OCI-LY1 (cell line): ENCODE measurements around the gene SPDL1.

Experiments
- H2AFZ ChIP-seq: fragments of 200-600 bp; sonication (generic), shearing (Covaris generic); 2 replicates; pipeline ENCODE4 v1.6.0; 2014; ENCODE audit warnings: antibody characterized with exemption, mild to moderate bottlenecking, low read length
- H3F3A ChIP-seq: fragments of 200-600 bp; sonication (generic), shearing (Covaris generic); 2 replicates; pipeline ENCODE4 v1.6.0; 2014; ENCODE audit warnings: mild to moderate bottlenecking, antibody characterized with exemption, low read length, moderate library complexity; ENCODE audit not compliant: insufficient read depth
- H3K27ac ChIP-seq: fragments of 200-600 bp; sonication (generic); 2 replicates; pipeline ENCODE4 v1.5.1; 2014; ENCODE audit warnings: low read length, mixed run types, mild to moderate bottlenecking, low read depth; ENCODE audit not compliant: poor library complexity, severe bottlenecking
- H3K27me3 ChIP-seq: fragments of 200-600 bp; sonication (generic); 2 replicates; pipeline ENCODE4 v1.6.0; 2014; ENCODE audit warnings: antibody characterized with exemption, mild to moderate bottlenecking, low read length, moderate library complexity; ENCODE audit not compliant: insufficient read depth
- H3K36me3 ChIP-seq: fragments of 200-600 bp; sonication (generic); 2 replicates; pipeline ENCODE4 v1.6.1; 2014; ENCODE audit warnings: mild to moderate bottlenecking, antibody characterized with exemption, low read length, moderate library complexity, mixed read lengths; ENCODE audit not compliant: insufficient read depth
- H3K4me1 ChIP-seq: fragments of 200-600 bp; sonication (generic); 2 replicates; pipeline ENCODE4 v1.5.1; 2014; ENCODE audit warnings: mild to moderate bottlenecking, low read length, moderate library complexity; ENCODE audit not compliant: insufficient read depth, severe bottlenecking
- H3K4me2 ChIP-seq: fragments of 200-600 bp; sonication (generic), shearing (Covaris generic); 2 replicates; pipeline ENCODE4 v1.6.1; 2014; ENCODE audit warnings: low read length
- H3K4me3 ChIP-seq: fragments of 200-600 bp; sonication (generic); 2 replicates; pipeline ENCODE4 v1.5.1; 2014; ENCODE audit warnings: low read length, low read depth, mild to moderate bottlenecking, mixed read lengths; ENCODE audit not compliant: poor library complexity, severe bottlenecking
- H3K79me2 ChIP-seq: fragments of 200-600 bp; shearing (Covaris generic); 2 replicates; pipeline ENCODE4 v1.6.1; 2016; ENCODE audit warnings: mixed run types, low read length, mixed read lengths; ENCODE audit not compliant: insufficient read depth
- H3K9ac ChIP-seq: fragments of 200-600 bp; sonication (generic), shearing (Covaris generic); 2 replicates; pipeline ENCODE4 v1.6.1; 2014; ENCODE audit warnings: mild to moderate bottlenecking, low read length, mixed read lengths
- H3K9me2 ChIP-seq: fragments of 200-600 bp; sonication (generic), shearing (Covaris generic); 2 replicates; pipeline ENCODE4 v1.6.1; 2014; ENCODE audit warnings: low read depth, mild to moderate bottlenecking, low read length, mixed read lengths
- H3K9me3 ChIP-seq: fragments of 200-600 bp; shearing (Covaris generic); 2 replicates; pipeline ENCODE4 v1.6.1; 2014; ENCODE audit warnings: low read length, mixed read lengths
- H4K20me1 ChIP-seq: fragments of 200-600 bp; sonication (generic), shearing (Covaris generic); 2 replicates; pipeline ENCODE4 v1.6.0; 2016; ENCODE audit warnings: mild to moderate bottlenecking, low read length; ENCODE audit not compliant: insufficient read depth
- EZH2 ChIP-seq: fragments of 200-600 bp; sonication (generic), shearing (Covaris generic); IDR thresholded peaks from 2 replicates; pipeline ENCODE4 v1.8.0; 2017; ENCODE audit warnings: borderline replicate concordance, mixed run types, mild to moderate bottlenecking, antibody characterized with exemption, low read length, moderate library complexity, mixed read lengths
- TF ChIP-seq, protein P1 (sequence below): fragments of 200-600 bp; sonication (generic), shearing (Covaris generic); IDR thresholded peaks from 2 replicates; pipeline ENCODE4 v1.5.1; 2017; ENCODE audit warnings: mild to moderate bottlenecking, antibody characterized with exemption, low read length, moderate library complexity, mixed read lengths

Gene SPDL1

GRCh38 chr5:169574134-169574646 lies 9.4 kb upstream of the SPDL1 start:
- H3K9me2 ChIP-seq = no peaks in the 10 kb centered on the region
- no peaks in the 10 kb centered on the region for H3K4me1 ChIP-seq
- H3K27me3 ChIP-seq = 0 out of 2 replicates have a peak, but pooled peaks cover 9% of the 10 kb centered on the region
- no peaks in the 10 kb centered on the region for H3K36me3 ChIP-seq
- H3K79me2 ChIP-seq = no peaks in the 10 kb centered on the region
- no peaks in the 10 kb centered on the region for H4K20me1 ChIP-seq
- H3K4me2 ChIP-seq = no peak overlapping the region
- H3K9ac ChIP-seq = no peak overlapping the region
- no peaks in the 10 kb centered on the region for H3K9me3 ChIP-seq
- H3K27ac ChIP-seq = no peak overlapping the region
- H2AFZ ChIP-seq = no peak overlapping the region
- no peaks in the 10 kb centered on the region for H3F3A ChIP-seq
- H3K4me3 ChIP-seq = no peak overlapping the region
- TF ChIP-seq, protein P1, sequence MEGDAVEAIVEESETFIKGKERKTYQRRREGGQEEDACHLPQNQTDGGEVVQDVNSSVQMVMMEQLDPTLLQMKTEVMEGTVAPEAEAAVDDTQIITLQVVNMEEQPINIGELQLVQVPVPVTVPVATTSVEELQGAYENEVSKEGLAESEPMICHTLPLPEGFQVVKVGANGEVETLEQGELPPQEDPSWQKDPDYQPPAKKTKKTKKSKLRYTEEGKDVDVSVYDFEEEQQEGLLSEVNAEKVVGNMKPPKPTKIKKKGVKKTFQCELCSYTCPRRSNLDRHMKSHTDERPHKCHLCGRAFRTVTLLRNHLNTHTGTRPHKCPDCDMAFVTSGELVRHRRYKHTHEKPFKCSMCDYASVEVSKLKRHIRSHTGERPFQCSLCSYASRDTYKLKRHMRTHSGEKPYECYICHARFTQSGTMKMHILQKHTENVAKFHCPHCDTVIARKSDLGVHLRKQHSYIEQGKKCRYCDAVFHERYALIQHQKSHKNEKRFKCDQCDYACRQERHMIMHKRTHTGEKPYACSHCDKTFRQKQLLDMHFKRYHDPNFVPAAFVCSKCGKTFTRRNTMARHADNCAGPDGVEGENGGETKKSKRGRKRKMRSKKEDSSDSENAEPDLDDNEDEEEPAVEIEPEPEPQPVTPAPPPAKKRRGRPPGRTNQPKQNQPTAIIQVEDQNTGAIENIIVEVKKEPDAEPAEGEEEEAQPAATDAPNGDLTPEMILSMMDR = no peak
- TF ChIP-seq EZH2 = no peak

DNA sequence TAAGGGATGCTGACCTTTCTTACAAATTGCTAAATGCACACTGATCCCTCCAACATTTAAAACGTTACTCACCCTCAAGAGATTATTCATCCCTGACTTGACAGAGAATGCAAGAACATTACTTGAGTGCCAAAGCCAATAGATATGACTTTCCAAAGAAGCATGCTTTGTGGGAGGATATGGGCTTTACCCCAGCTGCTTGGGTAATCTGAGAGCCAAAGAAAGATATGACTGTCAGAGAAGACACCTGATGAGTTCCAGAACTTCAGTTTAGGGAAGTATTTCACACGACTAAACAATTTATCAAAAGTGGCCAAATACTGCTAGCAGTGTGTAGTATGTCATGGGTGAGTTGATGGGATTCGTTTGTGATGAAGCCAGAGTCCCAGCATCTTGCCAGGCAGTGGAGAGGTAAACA lies 7.4 kb upstream of the SPDL1 start:
- no peaks in the 10 kb centered on the region for H3K9me2 ChIP-seq
- no peaks in the 10 kb centered on the region for H3K36me3 ChIP-seq
- H3K4me1 ChIP-seq = no peaks in the 10 kb centered on the region
- 0 out of 2 replicates have a peak, but pooled peaks cover 3% of the 10 kb centered on the region for H3K27me3 ChIP-seq
- H3K9ac ChIP-seq = no peak overlapping the region
- H3F3A ChIP-seq = no peaks in the 10 kb centered on the region
- H4K20me1 ChIP-seq = no peaks in the 10 kb centered on the region
- H3K9me3 ChIP-seq = no peaks in the 10 kb centered on the region
- H3K4me2 ChIP-seq = no peak overlapping the region
- no peak overlapping the region for H2AFZ ChIP-seq
- H3K79me2 ChIP-seq = no peaks in the 10 kb centered on the region
- H3K27ac ChIP-seq = no peak overlapping the region
- TF ChIP-seq, protein P1 = no peak
- no peak for TF ChIP-seq EZH2
- no peak overlapping the region for H3K4me3 ChIP-seq

- 0 out of 2 replicates have a peak, but pooled peaks cover 3% of the 10 kb centered on the region for H3K27me3 ChIP-seq
- no peaks in the 10 kb centered on the region for H3K36me3 ChIP-seq
- no peaks in the 10 kb centered on the region for H3K9me3 ChIP-seq
- H3K27ac ChIP-seq = no peak overlapping the region
- no peak overlapping the region for H3K4me3 ChIP-seq
- peaks cover 3% of the 10 kb centered on the region for H3K4me1 ChIP-seq
- H3K4me2 ChIP-seq = no peak overlapping the region
- H3K79me2 ChIP-seq = no peaks in the 10 kb centered on the region
- TF ChIP-seq, protein P1 = peak; percentile 42
- TF ChIP-seq EZH2 = no peak
- no peaks in the 10 kb centered on the region for H3K9me2 ChIP-seq
- H3F3A ChIP-seq = no peaks in the 10 kb centered on the region
- no peaks in the 10 kb centered on the region for H4K20me1 ChIP-seq
- no peak overlapping the region for H3K9ac ChIP-seq
- no peak overlapping the region for H2AFZ ChIP-seq
These were observed 5.6 kb upstream of the SPDL1 start for GRCh38 chr5:169577951-169578350.
